Osteocyte (in vitro differentiated cells): ENCODE results near the gene SCN1B. TPM values are rescaled to one million over a fixed set of nuclear protein-coding genes. Genes with fewer than 3 reads are reported as not detected.

ENCODE experiments used
- DNase-seq: peaks from one replicate; pipeline ENCODE4 v3.0.0; 2021; ENCODE audit warnings: mixed read lengths; ENCODE audit not compliant: unreplicated experiment; ENCODE audit errors: extremely low spot score
- H3K27ac Mint-ChIP-seq: one replicate; pipeline ENCODE4 v1.8.0; 2021; ENCODE audit warnings: mild to moderate bottlenecking, mixed read lengths; ENCODE audit not compliant: unreplicated experiment
- H3K27me3 Mint-ChIP-seq: one replicate; pipeline ENCODE4 v1.8.0; 2021; ENCODE audit warnings: mixed read lengths; ENCODE audit not compliant: unreplicated experiment
- H3K36me3 Mint-ChIP-seq: one replicate; pipeline ENCODE4 v1.8.0; 2021; ENCODE audit warnings: mixed read lengths; ENCODE audit not compliant: unreplicated experiment
- H3K4me1 Mint-ChIP-seq: one replicate; pipeline ENCODE4 v1.8.0; 2021; ENCODE audit warnings: mixed read lengths; ENCODE audit not compliant: unreplicated experiment
- H3K4me3 Mint-ChIP-seq: one replicate; pipeline ENCODE4 v1.8.0; 2021; ENCODE audit warnings: mild to moderate bottlenecking, moderate library complexity, mixed read lengths; ENCODE audit not compliant: unreplicated experiment
- H3K9me3 Mint-ChIP-seq: one replicate; pipeline ENCODE4 v1.8.0; 2021; ENCODE audit warnings: mixed read lengths; ENCODE audit not compliant: unreplicated experiment
- CTCF ChIP-seq: fragments of 200-600 bp; sonication (generic); IDR thresholded peaks from 2 replicates; pipeline ENCODE4 v1.5.0; 2021; ENCODE audit warnings: antibody characterized with exemption, mild to moderate bottlenecking, moderate library complexity
- total RNA-seq: library from RNA; stranded (reverse); gene quantifications from 2 replicates; pipeline ENCODE4 v1.2.1, GENCODE V29; 2021

The SCN1B gene
- total RNA-seq, 1 donor from 2014 or later = 7.3 TPM

DNA sequence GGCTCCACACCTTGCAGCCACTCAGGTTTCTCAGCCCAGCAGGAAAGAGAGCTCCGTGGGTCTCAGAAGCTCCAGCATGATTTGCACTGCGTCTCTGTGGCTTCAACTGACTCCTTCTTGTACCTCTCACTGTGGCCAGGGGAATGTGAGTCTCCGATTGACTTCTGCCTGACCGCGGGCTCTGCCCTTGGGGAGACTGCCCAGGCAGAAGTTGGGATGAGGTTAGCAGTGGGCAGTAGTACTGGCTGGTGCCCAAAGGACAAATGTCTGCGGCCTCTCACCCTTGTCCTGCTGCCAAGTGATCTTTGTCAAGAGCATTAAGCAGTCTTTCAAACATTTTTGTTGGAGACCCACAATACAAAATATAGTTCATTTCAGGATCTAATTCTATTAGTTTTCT, 50.9 kb downstream of the SCN1B start:
- Mint-ChIP-seq H3K4me3 (no peak overlapping the region), H3K27me3 (peaks cover 9% of the 10 kb centered on the region), H3K4me1 (no peaks in the 10 kb centered on the region), H3K27ac (no peak overlapping the region), H3K36me3 (no peaks in the 10 kb centered on the region), H3K9me3 (no peaks in the 10 kb centered on the region)
- no peak for TF ChIP-seq CTCF
- no peak for DNase-seq

DNA sequence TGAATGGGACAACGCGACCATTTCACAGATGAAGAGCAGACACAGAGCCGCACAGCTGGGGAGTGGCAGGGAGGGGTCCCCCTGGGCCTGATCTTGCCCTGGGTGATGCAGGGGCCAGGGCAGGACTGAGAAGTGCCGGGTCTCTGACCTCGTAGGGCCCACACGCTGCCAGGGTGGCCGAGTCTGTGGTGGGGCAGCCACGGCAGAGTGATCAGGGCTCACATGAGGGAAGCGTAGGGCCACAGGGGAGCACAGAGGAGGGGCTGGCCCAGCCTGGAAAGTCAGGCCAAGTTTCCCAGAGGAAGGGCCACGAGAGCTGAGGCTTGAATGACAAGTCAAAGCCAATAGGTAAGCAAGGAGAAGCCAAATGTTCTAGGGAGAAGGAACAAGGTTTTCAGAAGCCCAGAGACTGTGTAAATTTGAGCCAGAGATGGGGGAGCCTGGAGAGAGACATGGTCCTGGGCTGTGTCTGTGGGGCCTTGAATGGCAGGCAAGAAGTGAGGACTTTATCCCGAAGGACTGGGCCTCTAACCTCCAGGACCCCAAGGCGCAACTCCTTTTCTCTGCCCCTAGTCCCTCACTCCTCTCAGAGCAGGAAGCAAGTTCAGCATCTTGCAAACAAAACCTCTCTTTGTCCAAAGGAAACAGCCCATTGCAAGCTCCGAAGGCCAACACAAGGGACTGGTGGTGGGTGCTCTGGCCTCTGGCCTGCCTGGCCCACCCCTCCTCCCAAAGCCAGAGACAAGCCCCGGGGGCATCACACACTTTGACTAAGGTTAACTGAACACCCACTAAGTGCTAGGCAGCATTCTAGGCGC, 53.6 kb downstream of the SCN1B start:
- Mint-ChIP-seq H3K36me3 (no peaks in the 10 kb centered on the region), H3K27me3 (peaks cover 6% of the 10 kb centered on the region), H3K4me1 (peaks cover 2% of the 10 kb centered on the region), H3K9me3 (no peaks in the 10 kb centered on the region), H3K27ac (no peak overlapping the region), H3K4me3 (no peak overlapping the region)
- no peak for DNase-seq
- no peak for TF ChIP-seq CTCF

- Mint-ChIP-seq H3K4me1 (peaks cover 2% of the 10 kb centered on the region), H3K4me3 (no peak overlapping the region), H3K27me3 (peaks cover under 1% of the 10 kb centered on the region), H3K36me3 (no peaks in the 10 kb centered on the region), H3K9me3 (no peaks in the 10 kb centered on the region), H3K27ac (no peak overlapping the region)
- no peak for DNase-seq
- no peak for TF ChIP-seq CTCF
Measured at GRCh38 chr19:35084509-35084762, 54.2 kb downstream of the SCN1B start.

- Mint-ChIP-seq H3K36me3 (no peaks in the 10 kb centered on the region), H3K27me3 (no peaks in the 10 kb centered on the region), H3K4me3 (no peak overlapping the region), H3K9me3 (no peaks in the 10 kb centered on the region), H3K27ac (no peak overlapping the region), H3K4me1 (peaks cover 4% of the 10 kb centered on the region)
- no peak for TF ChIP-seq CTCF
- no peak for DNase-seq
Measured at GRCh38 chr19:35085947-35086346, 55.7 kb downstream of the SCN1B start.

GRCh38 chr19:35086455-35086854, 56.2 kb downstream of the SCN1B start:
- Mint-ChIP-seq H3K27ac (no peak overlapping the region), H3K4me3 (no peak overlapping the region), H3K27me3 (no peaks in the 10 kb centered on the region), H3K9me3 (no peaks in the 10 kb centered on the region), H3K36me3 (no peaks in the 10 kb centered on the region), H3K4me1 (peaks cover 4% of the 10 kb centered on the region)
- no peak for DNase-seq
- TF ChIP-seq CTCF = no peak
